Measurements from ENCODE around the gene CRADD.
"Not testable (repeated sequence)": the region's sequence is repeated elsewhere in the genome, so short reads cannot be mapped to it uniquely, and the experiment has no call there.

The CRADD gene

DNA sequence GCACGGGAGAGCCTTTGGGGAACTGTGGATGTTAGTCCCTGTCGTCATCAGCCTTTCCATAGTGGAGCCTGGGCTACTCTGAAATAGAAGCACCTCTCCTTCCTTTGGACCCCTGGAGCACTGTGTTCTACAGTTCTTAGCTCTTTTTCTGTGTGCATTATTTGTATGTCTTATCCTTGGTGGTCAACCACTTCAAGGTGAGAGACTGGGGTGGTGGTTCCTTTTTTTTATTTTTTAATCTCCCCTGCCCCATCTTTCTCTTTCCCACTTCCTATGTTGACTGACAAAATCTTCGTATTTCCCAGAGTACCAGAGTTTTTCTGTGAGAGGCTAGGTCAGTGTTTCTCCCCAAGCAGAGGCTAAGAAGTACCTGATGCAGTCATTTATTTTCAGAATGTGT, 111.7 kb downstream of the CRADD start:
- H3K36me3 ChIP-seq (ENCODE audit: control insufficient read depth in 2 of 2, insufficient read depth in 2 of 2, low read length in 2 of 2): no peaks in the 10 kb centered on the region
- no peaks in the 10 kb centered on the region for H3K9me3 ChIP-seq (ENCODE audit: control insufficient read depth in 2 of 2, low read length in 2 of 2)
- H3K4me1 ChIP-seq (ENCODE audit: control insufficient read depth in 2 of 2, insufficient read depth in 2 of 2, low read length in 2 of 2): no peaks in the 10 kb centered on the region
- H3K4me3 ChIP-seq (ENCODE audit: low read length in 2 of 2): no peak overlapping the region
- no peaks in the 10 kb centered on the region for H3K27me3 ChIP-seq (ENCODE audit: control insufficient read depth in 2 of 2, insufficient read depth in 2 of 2, low read length in 2 of 2)
- no peak overlapping the region for H3K9ac ChIP-seq (ENCODE audit: low read depth in 1 of 2, low read length in 2 of 2)
- H3K27ac ChIP-seq (ENCODE audit: low read depth in 2 of 2, low read length in 2 of 2): no peak overlapping the region

DNA sequence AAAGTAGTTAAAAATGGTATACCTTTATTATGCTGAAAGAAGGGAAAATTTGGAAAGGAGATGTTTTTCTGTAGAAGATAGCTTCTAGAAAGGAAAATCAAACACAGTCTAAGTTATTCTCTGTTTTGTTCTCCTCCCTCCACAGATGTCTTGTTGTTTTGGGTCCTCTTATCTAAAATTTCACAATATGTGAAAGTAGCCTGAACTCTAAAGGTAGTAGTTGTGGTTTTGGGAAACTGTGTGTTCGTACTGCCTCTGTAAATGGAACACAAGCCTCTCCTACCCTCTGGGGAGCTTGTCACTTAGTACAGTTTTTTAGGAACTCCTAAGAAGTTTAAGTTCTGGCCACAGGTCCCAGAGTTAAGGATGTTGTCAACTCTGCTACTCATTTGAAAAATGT, 112.6 kb downstream of the CRADD start:
- Histone ChIP-seq H3K9ac (ENCODE audit: low read depth in 1 of 2, low read length in 2 of 2) (no peak overlapping the region), H3K27me3 (ENCODE audit: control insufficient read depth in 2 of 2, insufficient read depth in 2 of 2, low read length in 2 of 2) (no peaks in the 10 kb centered on the region), H3K27ac (ENCODE audit: low read depth in 2 of 2, low read length in 2 of 2) (no peak overlapping the region)

DNA sequence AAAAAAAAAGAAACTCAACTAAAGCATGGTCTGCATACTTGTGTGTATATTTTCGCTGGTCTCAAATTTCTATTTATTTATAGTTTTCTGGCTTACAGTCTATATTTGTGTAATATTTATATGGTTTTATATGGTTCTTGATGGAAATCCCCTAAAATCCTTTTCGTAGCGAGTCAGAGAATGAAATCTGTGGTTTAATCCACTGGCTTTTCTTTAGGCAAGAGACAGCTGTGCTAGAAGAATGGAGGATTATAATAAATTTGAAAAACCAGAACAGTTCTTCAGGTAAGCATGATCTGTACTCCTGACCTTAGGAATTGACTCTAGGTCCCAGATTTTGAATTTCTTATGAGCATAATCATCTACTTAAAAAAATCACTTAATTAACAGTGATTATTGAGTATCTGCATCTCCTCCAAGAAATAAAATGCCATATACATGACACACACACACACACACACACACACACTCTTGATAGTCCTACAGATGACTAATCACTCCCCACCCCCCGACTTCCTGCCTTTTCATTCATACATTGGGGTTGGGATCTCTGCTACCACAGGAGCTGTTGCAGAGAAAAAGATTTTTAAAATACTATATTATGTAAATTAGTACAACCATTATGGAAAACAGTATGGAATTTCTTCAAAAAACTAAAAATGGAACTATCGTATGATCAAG, 113.4 kb downstream of the CRADD start:
- no peaks in the 10 kb centered on the region for H3K27me3 ChIP-seq (ENCODE audit: control insufficient read depth in 2 of 2, insufficient read depth in 2 of 2, low read length in 2 of 2)
- no peaks in the 10 kb centered on the region for H3K36me3 ChIP-seq (ENCODE audit: control insufficient read depth in 2 of 2, insufficient read depth in 2 of 2, low read length in 2 of 2)
- H3K4me1 ChIP-seq (ENCODE audit: control insufficient read depth in 2 of 2, insufficient read depth in 2 of 2, low read length in 2 of 2): no peaks in the 10 kb centered on the region
- no peak overlapping the region for H3K27ac ChIP-seq (ENCODE audit: low read depth in 2 of 2, low read length in 2 of 2)
- no peak overlapping the region for H3K9ac ChIP-seq (ENCODE audit: low read depth in 1 of 2, low read length in 2 of 2)
- H3K9me3 ChIP-seq (ENCODE audit: control insufficient read depth in 2 of 2, low read length in 2 of 2): no peaks in the 10 kb centered on the region
- H3K4me3 ChIP-seq (ENCODE audit: low read length in 2 of 2): no peak overlapping the region

More for the DNA sequence above, 112.6 kb downstream of the CRADD start:
- Histone ChIP-seq H3K9me3 (ENCODE audit: control insufficient read depth in 2 of 2, low read length in 2 of 2) (no peaks in the 10 kb centered on the region), H3K4me3 (ENCODE audit: low read length in 2 of 2) (no peak overlapping the region), H3K36me3 (ENCODE audit: control insufficient read depth in 2 of 2, insufficient read depth in 2 of 2, low read length in 2 of 2) (no peaks in the 10 kb centered on the region), H3K4me1 (ENCODE audit: control insufficient read depth in 2 of 2, insufficient read depth in 2 of 2, low read length in 2 of 2) (no peaks in the 10 kb centered on the region)

DNA sequence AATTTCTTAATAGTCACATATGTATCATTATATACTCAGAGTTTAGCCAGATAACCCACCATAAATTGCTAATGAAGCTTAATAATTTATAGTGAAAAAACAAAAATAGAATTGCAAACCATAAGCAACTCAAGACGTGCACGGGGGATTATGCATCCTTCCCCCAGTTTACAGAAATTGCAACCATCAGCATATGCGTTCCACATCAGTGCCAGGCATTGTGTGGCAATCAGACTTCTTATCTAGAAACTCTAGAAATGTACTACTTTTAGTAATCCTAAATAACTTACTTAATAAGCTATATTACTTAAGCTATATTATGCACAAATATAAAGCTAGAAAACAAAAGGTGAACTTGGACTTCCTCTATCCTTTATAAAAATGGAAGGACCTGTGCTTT, 115.8 kb downstream of the CRADD start:
- Histone ChIP-seq H3K36me3 (ENCODE audit: control insufficient read depth in 2 of 2, insufficient read depth in 2 of 2, low read length in 2 of 2) (no peaks in the 10 kb centered on the region), H3K9ac (ENCODE audit: low read depth in 1 of 2, low read length in 2 of 2) (no peak overlapping the region), H3K4me3 (ENCODE audit: low read length in 2 of 2) (no peak overlapping the region), H3K27ac (ENCODE audit: low read depth in 2 of 2, low read length in 2 of 2) (no peak overlapping the region), H3K9me3 (ENCODE audit: control insufficient read depth in 2 of 2, low read length in 2 of 2) (no peaks in the 10 kb centered on the region), H3K4me1 (ENCODE audit: control insufficient read depth in 2 of 2, insufficient read depth in 2 of 2, low read length in 2 of 2) (no peaks in the 10 kb centered on the region), H3K27me3 (ENCODE audit: control insufficient read depth in 2 of 2, insufficient read depth in 2 of 2, low read length in 2 of 2) (no peaks in the 10 kb centered on the region)

DNA sequence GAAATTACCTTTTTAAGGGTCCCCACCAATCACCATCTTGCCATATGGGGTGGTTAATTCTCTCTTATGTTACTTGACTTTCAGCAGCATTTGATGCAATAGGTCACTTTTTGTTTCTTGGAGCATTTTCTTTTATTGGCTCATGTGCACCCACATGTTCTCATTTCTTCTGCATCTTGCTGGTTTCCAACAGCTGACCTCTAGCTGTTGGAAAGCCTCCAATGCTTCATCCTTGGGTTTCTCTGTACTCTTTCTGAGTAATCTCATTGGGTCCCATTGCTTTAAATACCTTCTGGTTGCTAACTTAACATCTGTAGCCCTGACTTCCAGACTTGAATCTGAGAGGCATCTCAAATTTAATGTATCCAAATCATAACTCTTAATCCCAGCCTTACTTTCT, 116.8 kb downstream of the CRADD start:
- Histone ChIP-seq H3K27me3 (ENCODE audit: control insufficient read depth in 2 of 2, insufficient read depth in 2 of 2, low read length in 2 of 2) (no peaks in the 10 kb centered on the region), H3K9ac (ENCODE audit: low read depth in 1 of 2, low read length in 2 of 2) (no peak overlapping the region), H3K36me3 (ENCODE audit: control insufficient read depth in 2 of 2, insufficient read depth in 2 of 2, low read length in 2 of 2) (no peaks in the 10 kb centered on the region), H3K27ac (ENCODE audit: low read depth in 2 of 2, low read length in 2 of 2) (no peak overlapping the region), H3K9me3 (ENCODE audit: control insufficient read depth in 2 of 2, low read length in 2 of 2) (no peaks in the 10 kb centered on the region), H3K4me3 (ENCODE audit: low read length in 2 of 2) (no peak overlapping the region), H3K4me1 (ENCODE audit: control insufficient read depth in 2 of 2, insufficient read depth in 2 of 2, low read length in 2 of 2) (no peaks in the 10 kb centered on the region)

DNA sequence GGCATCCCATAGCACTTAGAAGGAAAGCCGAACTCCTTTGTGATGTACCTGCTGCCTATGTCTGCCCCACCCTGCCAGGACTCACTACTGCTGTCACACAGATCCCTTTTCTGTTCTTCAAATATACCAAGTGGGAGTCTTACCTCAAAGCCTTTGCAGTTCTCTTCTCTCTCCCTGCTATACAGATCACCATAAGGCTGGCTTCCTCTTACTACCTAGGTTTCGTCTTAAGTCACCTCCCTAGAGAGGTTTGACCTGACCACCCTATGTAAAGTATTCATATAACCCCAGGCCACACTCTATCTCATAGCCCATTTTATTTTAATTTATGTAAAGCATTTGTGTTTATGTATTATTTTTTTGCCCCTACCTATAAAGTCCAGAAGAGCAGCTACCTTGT, 117.6 kb downstream of the CRADD start:
- no peak overlapping the region for H3K9ac ChIP-seq (ENCODE audit: low read depth in 1 of 2, low read length in 2 of 2)
- no peaks in the 10 kb centered on the region for H3K9me3 ChIP-seq (ENCODE audit: control insufficient read depth in 2 of 2, low read length in 2 of 2)
- no peaks in the 10 kb centered on the region for H3K27me3 ChIP-seq (ENCODE audit: control insufficient read depth in 2 of 2, insufficient read depth in 2 of 2, low read length in 2 of 2)
- no peaks in the 10 kb centered on the region for H3K36me3 ChIP-seq (ENCODE audit: control insufficient read depth in 2 of 2, insufficient read depth in 2 of 2, low read length in 2 of 2)
- H3K4me1 ChIP-seq (ENCODE audit: control insufficient read depth in 2 of 2, insufficient read depth in 2 of 2, low read length in 2 of 2): no peaks in the 10 kb centered on the region
- no peak overlapping the region for H3K4me3 ChIP-seq (ENCODE audit: low read length in 2 of 2)
- no peak overlapping the region for H3K27ac ChIP-seq (ENCODE audit: low read depth in 2 of 2, low read length in 2 of 2)

DNA sequence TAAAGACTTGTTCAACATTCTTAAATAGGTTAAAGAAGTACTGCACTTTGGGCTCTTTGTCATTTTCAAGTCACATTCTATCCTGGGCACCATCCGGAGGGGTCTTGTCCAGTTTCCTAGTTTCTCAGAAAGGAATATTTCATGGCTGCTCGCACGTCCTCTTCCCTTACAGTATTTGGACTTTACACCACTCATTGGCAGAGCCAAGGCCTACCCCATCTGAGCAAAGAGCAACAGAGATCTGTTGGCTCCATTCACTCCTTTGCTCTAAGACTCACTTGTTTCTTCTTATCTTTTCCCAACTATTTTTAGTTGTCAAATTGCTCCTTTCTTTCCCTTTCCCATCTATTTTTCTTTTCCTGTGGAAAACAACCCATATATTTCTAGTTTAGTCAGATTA, 118.2 kb downstream of the CRADD start:
- Histone ChIP-seq H3K9ac (ENCODE audit: low read depth in 1 of 2, low read length in 2 of 2) (no peak overlapping the region), H3K27me3 (ENCODE audit: control insufficient read depth in 2 of 2, insufficient read depth in 2 of 2, low read length in 2 of 2) (no peaks in the 10 kb centered on the region), H3K27ac (ENCODE audit: low read depth in 2 of 2, low read length in 2 of 2) (no peak overlapping the region), H3K4me1 (ENCODE audit: control insufficient read depth in 2 of 2, insufficient read depth in 2 of 2, low read length in 2 of 2) (no peaks in the 10 kb centered on the region), H3K9me3 (ENCODE audit: control insufficient read depth in 2 of 2, low read length in 2 of 2) (no peaks in the 10 kb centered on the region), H3K4me3 (ENCODE audit: low read length in 2 of 2) (no peak overlapping the region), H3K36me3 (ENCODE audit: control insufficient read depth in 2 of 2, insufficient read depth in 2 of 2, low read length in 2 of 2) (no peaks in the 10 kb centered on the region)

DNA sequence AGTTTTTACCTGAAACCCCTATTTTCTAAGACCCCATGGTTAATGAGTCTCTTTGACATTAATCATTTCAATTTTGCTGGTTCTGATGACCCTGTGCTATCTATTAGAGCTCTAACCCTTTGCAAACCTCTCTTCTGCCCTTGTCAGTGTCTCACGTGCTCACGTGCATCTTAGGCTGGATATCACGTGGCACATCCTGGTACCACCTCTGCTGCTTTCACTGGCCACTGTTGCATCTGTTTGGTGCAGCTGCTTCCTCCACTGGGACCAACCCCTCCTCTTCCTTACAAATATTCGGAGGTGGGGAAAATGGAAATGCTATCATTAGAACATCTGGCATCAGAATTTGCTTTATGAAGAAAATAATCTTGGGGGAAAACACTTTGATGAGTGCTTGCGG, 119.6 kb downstream of the CRADD start:
- Histone ChIP-seq H3K9me3 (ENCODE audit: control insufficient read depth in 2 of 2, low read length in 2 of 2) (no peaks in the 10 kb centered on the region), H3K4me1 (ENCODE audit: control insufficient read depth in 2 of 2, insufficient read depth in 2 of 2, low read length in 2 of 2) (no peaks in the 10 kb centered on the region), H3K9ac (ENCODE audit: low read depth in 1 of 2, low read length in 2 of 2) (no peak overlapping the region), H3K4me3 (ENCODE audit: low read length in 2 of 2) (no peak overlapping the region), H3K27ac (ENCODE audit: low read depth in 2 of 2, low read length in 2 of 2) (no peak overlapping the region), H3K27me3 (ENCODE audit: control insufficient read depth in 2 of 2, insufficient read depth in 2 of 2, low read length in 2 of 2) (no peaks in the 10 kb centered on the region), H3K36me3 (ENCODE audit: control insufficient read depth in 2 of 2, insufficient read depth in 2 of 2, low read length in 2 of 2) (no peaks in the 10 kb centered on the region)

DNA sequence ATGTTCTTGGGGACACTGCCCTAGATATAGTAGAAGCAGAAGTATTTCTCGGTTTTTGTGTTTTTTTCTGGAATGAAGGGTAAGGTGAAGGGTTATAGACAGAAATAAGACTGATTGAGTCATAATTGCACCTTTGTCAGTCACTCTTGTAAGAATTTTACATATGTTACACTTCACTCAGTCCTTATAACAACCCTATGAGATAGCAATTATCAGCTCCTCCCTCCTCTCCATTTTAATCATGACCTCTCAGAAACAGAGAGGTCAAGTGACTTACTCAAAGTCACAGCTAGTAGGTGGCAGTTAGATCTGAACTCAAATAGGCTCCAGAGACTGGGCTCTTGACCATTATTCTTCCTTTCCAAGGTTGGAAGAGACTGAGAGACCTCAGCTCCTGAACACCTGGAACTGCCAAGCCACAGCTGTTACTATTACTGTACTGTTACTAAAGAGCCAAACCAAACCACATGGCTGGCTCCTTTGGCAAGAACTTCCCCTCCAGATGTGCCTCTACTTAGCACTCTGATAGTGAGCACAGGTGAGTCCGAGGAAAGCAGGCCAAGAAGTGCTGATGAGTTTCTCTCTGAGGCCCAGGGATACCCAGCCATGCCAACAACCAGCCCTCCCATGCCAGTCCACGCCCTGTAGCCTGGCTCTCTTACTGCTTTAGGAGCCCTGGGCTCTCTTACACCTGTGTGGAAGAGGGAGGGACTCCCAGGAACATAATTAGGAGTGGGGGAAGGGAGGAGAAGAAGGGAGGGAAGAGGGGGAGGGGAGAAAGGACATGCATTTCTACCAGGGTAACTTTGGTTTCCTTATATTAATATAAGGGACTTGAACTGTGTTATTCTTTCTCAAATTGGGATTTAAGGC, 121.3 kb downstream of the CRADD start:
- no peak overlapping the region for H3K9ac ChIP-seq (ENCODE audit: low read depth in 1 of 2, low read length in 2 of 2)
- H3K27ac ChIP-seq (ENCODE audit: low read depth in 2 of 2, low read length in 2 of 2): no peak overlapping the region
- no peaks in the 10 kb centered on the region for H3K4me1 ChIP-seq (ENCODE audit: control insufficient read depth in 2 of 2, insufficient read depth in 2 of 2, low read length in 2 of 2)
- no peaks in the 10 kb centered on the region for H3K27me3 ChIP-seq (ENCODE audit: control insufficient read depth in 2 of 2, insufficient read depth in 2 of 2, low read length in 2 of 2)
- H3K36me3 ChIP-seq (ENCODE audit: control insufficient read depth in 2 of 2, insufficient read depth in 2 of 2, low read length in 2 of 2): no peaks in the 10 kb centered on the region
- no peaks in the 10 kb centered on the region for H3K9me3 ChIP-seq (ENCODE audit: control insufficient read depth in 2 of 2, low read length in 2 of 2)
- H3K4me3 ChIP-seq (ENCODE audit: low read length in 2 of 2): no peak overlapping the region

DNA sequence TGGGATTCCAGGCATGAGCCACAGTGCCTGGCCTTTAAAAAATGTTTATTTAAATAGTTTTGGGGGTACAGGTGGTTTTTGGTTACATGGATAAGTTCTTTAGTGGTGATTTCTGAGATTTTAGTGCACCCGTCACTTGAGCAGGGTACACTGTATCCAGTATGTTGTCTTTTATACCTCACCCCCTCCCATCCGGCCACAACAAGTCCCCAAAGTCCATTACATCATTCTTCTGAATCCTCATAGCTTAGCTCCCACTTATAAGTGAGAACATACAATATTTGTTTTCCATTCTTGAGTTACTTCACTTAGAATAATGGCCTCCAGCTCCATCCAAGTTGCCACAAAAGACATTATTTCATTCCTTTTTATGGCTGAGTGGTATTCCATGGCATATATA, 124.5 kb downstream of the CRADD start:
- not testable (repeated sequence) for H3K27me3 ChIP-seq (ENCODE audit: control insufficient read depth in 2 of 2, insufficient read depth in 2 of 2, low read length in 2 of 2); H3K4me3 ChIP-seq (ENCODE audit: low read length in 2 of 2); H3K27ac ChIP-seq (ENCODE audit: low read depth in 2 of 2, low read length in 2 of 2); H3K4me1 ChIP-seq (ENCODE audit: control insufficient read depth in 2 of 2, insufficient read depth in 2 of 2, low read length in 2 of 2); H3K9ac ChIP-seq (ENCODE audit: low read depth in 1 of 2, low read length in 2 of 2); H3K36me3 ChIP-seq (ENCODE audit: control insufficient read depth in 2 of 2, insufficient read depth in 2 of 2, low read length in 2 of 2); H3K9me3 ChIP-seq (ENCODE audit: control insufficient read depth in 2 of 2, low read length in 2 of 2)

All from mucosa of rectum (tissue), 2 donors.